Measurements from ENCODE around the gene ANKS4B.
"Not testable (repeated sequence)": the region's sequence is repeated elsewhere in the genome, so short reads cannot be mapped to it uniquely, and the experiment has no call there.

The ANKS4B gene

GRCh38 chr16:21219551-21219950 is 13.9 kb upstream of the ANKS4B start:
- DNase-seq = no peak

DNA sequence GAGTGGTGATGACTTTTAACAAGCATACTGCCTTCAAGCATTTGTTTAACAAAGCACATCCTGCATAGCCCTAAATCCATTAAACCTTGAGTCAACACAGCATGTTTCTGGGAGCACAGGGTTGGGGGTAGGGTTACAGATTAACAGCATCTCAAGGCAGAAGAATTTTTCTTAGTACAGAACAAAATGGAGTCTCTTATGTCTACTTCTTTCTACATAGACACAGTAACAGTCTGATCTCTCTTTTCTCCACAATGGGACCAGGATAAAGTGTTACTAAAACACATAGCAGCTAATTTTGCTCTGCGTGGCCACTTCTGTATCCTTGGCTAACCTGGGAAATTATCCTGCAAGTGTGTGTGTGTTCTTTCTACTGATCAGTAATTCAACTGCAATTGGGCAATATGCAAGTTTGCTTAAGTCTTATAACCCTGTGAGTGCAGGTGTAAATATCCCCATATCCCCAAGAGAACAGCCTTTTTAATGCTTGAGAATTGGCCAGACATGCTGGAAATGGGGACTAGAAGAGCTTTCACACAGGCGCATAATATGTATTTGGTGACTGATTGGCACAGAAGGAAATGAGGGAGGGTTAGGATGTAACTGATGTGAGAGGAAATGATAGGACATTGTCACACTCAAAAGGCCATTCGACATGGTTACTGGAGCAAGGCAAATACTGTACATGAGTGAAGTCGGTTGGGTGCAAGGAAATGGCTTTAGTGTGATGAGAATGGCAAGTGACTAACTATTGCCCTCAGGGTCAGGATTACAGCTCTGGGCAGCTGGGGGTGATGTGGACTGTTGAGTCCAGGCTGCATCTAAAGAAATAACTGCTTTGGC is 10.8 kb upstream of the ANKS4B start:
- DNase-seq = no peak

- DNase-seq = no peak
These were observed 9.7 kb upstream of the ANKS4B start for GRCh38 chr16:21223787-21224186.

- no peak for DNase-seq
These were observed 8.7 kb upstream of the ANKS4B start for GRCh38 chr16:21224800-21225199.

DNA sequence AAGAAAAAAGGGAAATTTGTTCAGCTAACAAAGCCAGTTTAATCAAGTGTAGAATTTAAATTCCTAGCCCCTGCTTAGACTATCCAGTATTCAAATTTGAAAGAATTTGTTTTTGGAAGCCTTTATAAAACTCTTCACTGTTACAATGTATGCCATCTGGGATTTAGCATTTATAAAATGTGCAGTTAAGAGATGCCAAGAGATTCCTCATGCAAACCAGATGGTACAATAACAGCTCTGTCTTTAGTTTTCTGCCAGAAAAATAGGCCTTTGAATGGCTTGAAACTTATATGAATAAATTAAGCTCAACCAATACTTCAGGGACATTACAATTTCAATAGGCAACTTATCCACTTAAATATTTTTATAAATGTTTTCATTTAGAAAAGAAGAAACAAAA is 6.8 kb upstream of the ANKS4B start:
- DNase-seq = no peak

DNA sequence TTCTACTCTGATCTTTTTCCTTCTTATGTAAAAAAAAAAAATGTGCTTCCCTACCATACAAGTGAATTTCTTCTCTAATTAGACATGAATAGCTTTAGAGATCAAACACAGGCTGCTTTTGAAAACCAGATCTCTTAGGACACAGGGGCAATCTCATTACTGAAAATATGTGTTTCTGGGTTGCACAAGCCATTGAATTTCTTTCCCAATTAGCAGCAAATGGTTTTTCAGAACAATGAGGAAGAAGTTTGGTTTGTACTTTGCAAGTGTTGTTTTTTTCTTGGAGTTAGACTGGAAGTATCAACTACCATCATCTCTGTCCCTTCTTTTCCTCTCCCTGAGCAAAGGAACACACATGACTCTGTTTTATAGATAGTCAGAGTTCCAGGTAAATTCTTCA is 5.6 kb upstream of the ANKS4B start:
- DNase-seq = no peak

DNA sequence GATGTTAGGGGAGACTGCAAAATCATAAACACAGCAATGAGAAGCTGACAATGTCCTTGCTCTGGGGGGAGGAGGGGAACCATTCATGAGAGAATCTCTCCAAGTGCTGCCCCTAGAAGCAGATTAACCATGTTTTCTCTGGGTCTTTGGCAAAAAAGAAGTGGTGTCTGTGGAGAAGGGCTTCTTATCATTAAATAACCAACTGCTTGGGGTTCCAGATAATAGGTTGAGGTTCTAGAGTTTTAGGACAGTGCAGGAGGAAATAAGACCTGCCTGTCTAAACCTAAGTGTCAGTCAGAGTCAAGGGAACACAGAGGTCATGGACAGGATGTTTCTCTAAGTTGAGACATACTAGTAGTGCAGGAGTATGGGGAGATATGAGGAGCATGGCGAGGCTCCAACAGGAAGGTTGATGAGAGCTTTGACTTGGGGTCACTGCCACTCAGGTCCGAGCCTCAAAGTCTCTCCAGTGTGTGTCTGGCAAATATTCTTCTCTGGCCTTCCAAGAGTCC is 5.1 kb upstream of the ANKS4B start:
- DNase-seq = no peak

DNA sequence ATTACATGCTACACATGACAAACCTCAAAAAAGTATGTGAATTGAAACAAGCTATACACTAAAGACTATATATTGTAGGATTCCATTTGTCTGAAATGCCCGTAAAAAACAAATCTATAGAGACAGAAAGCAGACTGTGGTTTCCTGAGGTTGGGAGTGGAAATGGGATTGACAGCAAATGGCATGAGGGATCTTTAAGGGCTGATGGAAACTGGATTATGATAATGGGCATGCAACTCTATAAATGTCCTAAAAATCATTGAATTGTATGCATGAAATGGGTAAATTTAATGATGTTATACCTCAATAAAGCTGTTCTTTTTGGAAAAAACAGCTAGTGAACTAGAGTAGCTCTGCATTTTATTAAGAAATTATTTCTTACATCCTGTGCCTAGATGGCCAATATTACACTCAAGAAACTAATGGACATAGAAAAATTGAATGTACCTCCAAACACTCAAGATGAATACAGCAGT is 416 bp upstream of the ANKS4B start:
- DNase-seq = no peak

DNA sequence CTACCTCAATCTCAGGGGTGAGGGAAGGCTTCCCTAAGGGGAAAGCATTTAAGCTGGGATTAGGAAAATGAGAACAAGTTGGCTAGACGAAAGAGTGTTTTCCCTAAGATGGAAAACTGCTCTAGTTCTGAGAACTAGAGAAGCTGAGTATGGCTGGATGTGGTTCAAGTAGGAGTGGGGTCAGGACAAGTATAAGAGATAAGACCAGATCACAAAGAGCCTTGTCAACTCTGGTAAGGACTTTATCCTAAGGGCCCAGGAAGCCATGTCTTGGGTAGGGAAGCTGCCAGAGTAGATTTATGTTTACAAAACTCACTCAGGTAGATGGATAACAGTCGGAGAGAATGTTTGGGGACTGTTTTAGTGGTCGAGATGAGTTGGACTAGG is 1.7 kb downstream of the ANKS4B start:
- no peak for DNase-seq

DNA sequence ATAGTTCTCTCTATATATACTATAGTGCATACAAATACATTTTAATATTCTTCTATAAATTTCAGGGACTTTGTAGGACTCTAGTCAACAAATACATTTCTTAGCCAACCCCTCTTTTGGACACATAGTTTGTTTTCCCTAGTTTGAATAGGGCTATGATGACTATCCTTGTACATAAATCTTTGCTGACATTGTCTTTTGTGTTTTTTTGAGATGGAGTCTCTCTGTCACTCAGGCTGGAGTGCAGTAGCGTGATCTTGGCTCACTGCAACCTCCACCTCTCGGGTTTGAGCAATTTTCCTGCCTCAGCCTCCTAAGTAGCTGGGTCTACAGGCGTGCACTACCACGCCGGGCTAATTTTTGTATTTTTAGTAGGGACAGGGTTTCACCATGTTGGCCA is 3.3 kb downstream of the ANKS4B start:
- DNase-seq = no peak

DNA sequence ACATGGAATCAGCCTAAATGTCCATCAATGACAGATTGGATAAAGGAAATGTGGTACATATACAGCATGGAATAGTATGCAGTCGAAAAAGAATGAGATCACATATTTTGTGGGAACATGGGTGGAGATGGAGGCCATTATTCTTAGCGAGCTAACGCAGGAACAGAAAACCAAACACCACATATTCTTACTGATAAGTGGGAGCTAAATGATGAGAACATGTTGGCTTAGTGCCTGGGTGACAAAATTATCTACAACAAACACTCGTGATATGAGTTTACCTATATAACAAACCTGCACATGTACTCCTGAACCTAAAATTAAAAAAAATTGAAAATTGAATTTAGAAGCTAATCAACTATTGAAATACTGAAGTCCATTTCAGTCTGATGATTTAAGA is 6.1 kb downstream of the ANKS4B start:
- no peak for DNase-seq

GRCh38 chr16:21242756-21243155 is 9.3 kb downstream of the ANKS4B start:
- DNase-seq = no peak

DNA sequence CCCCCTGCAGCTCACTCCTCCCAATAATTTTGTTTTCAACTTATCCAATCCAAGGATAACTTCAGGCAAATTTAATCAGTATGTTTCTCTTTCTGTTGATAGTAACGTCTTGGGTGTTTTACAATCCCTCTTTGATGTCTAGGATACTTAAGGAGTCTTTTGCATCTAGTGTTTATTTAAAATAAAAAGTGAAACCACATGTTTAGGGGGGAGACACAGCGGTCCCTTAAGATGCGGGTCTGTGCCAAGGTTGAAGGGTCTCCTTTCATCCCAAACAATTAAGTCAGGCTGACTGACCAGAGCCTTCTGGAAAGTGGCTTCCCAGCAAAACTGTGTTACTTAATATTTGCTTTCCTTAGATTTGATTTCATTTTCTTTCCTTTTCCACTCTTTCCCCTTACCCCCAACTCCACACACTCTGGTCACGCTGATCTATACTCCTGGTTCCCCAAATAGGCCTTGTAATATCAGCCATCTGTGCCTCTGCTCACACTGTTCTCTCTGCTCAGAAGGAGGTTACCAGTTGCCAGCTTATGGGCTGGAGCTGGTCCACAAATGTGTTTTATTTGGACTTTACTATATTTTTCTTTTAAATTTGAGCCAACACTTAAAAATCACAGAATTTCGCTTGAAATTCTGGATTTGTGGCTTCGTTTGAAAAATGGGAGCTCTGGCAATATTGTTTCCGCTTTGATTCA is 11.2 kb downstream of the ANKS4B start:
- DNase-seq = no peak

DNA sequence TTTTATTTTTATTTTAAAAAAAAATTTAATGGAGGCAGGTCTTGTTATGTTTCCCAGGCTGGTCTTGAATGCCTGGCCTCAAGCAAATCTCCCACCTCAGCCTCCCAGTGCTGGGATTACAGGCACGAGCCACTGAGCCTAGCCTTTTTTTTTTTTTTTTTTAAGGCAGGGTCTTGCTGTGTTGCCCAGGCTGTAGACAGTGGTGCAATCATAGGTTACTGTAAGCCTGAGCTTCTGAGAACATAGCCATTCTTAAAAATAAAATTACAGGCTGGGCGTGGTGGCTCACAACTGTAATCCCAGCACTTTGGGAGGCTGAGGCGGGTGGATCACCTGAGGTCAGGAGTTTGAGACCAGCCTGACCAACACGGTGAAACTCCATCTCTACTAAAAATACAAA is 14.7 kb downstream of the ANKS4B start:
- not testable (repeated sequence) for DNase-seq

DNA sequence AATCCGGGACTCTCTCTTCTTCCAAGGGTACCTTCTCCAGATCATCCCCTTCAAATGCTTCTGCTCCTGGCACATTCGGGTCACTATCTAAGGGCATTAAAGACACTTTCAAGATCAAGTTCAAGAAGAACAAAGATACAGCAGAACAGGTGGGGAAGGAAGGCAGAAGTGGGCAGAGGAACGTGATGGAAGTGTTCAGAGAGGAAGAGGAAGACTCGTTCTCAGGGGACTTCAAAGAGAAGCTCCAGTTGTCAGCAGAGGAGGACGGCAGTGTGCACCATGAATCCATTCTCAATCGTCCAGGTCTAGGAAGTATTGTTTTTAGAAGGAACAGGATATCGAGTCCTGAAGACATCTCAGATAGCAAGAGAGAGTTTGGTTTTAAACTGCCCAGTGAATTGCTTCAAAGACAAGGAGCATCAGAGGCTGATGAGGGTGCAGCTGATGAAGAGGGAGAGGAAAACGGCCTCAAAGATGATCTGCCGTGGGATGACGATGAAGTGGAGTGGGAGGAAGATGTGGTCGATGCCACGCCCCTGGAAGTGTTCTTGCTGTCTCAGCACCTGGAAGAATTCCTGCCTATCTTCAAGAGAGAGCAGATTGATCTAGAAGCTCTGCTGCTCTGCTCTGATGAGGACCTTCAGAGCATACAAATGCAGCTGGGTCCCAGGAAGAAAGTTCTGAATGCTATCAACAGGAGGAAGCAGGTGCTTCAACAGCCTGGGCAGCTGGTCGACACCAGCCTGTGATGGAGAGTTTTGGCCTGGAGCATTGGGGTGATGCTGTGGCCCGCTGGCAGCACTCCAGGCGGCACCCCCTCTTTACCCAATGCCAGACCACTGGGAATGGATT is 16.8 kb downstream of the ANKS4B start:
- no peak for DNase-seq

GRCh38 chr16:21253470-21253869 is 20.0 kb downstream of the ANKS4B start:
- DNase-seq = no peak

DNA sequence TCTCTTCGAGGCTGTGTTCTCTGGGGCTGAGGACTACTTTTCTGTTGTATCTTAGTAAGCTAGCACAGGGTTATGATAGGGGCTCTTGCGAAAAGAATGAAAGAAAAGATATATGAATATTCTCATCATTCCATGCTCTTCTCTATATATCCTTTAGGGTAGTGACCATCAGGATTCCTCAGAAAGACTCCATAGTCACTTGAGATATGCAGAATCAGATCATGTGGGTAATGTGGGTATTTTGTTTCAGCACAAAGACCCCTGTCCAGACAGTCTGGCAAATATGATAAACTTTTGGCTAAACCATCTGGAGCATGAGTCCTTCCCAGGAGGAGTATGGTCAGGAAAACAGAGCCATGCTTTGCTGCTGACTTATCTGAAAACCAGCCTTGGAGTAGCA is 23.1 kb downstream of the ANKS4B start:
- DNase-seq = no peak

GRCh38 chr16:21257284-21257683 is 23.8 kb downstream of the ANKS4B start:
- no peak for DNase-seq

DNA sequence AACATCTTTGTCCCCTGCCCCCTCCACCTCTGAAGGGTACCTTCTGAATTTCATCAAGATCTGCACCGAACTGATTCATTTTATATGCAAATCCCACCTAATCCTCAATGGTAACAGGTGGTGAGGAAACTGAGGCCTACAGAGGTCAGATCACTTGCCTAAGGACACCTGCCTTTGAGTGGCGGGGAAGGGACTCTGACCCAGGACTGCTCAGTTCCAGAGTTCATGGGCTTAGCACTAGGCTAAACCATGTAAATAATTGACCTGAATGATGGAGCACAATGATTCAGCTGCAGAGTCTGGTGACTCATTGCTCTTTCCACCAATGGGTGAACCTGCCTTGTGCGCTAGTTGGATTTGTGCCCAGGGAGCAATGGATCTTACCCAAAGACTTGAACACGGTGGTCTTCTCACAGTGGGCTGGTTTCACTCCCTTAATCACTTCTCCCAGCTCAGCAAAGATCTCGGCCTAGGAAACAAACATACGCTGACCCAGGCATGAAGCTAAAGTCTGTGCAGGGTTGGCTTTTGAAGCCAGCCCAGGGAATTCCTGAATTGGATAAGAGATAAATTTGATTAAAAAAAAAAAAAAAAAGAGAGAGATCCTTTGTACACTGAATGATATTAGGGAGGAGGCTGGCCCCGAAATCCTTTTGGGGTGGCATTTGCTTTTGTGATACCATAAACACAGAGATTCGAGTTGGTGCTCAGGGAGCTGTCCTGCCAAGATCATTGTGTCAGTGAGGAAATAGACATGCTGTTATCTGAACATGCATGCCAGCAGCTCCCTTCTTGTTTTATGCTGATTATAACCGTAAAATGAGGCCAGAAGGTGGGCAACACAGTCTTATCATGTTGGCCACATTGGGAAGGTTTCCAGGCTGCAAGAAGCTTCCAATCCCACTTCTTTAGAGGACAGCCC is 27.6 kb downstream of the ANKS4B start:
- DNase-seq = no peak

GRCh38 chr16:21262779-21263639 is 29.5 kb downstream of the ANKS4B start:
- no peak for DNase-seq

Measured in NCI-H2171 (cell line).